Endothelial cell of umbilical vein (primary cell): ENCODE measurements around the gene TACC3. TPM values are rescaled to one million over a fixed set of nuclear protein-coding genes. Genes with fewer than 3 reads are reported as not detected.

Experiments
- BruUV-seq: library from RNA; stranded (reverse); fragments of 400-500 nt; replicated peaks from 2 replicates; lab custom pipeline; 2021; lab: Mats Ljungman, UMichigan
- CTCF ChIA-PET: fragments of 300-600, 350-600 bp; sonication (Branson Sonifier 250); formaldehyde crosslinking; loops from one replicate; lab custom pipeline; 2021; ENCODE audit warnings: antibody characterized with exemption, inconsistent platforms; lab: Charles Lee
- POLR2A ChIA-PET: fragments of 300-600, 350-600 bp; sonication (Branson Sonifier 250); formaldehyde crosslinking; loops from one replicate; lab custom pipeline; 2021; ENCODE audit warnings: antibody characterized with exemption, inconsistent platforms; lab: Charles Lee
- DNase-seq: peaks from one replicate; pipeline ENCODE4 v3.0.0-alpha.2; 2011; ENCODE audit warnings: low read depth, low spot score
- FAIRE-seq: peaks from 2 replicates; lab custom pipeline; 2011; peaks lifted over from hg19 to GRCh38; lab: Jason Lieb, UNC
- H2AFZ ChIP-seq: 2 replicates; pipeline ENCODE4 v1.6.0; 2012; ENCODE audit warnings: low read depth, low read length, control low read depth, inconsistent platforms
- H3K27ac ChIP-seq: 2 replicates; pipeline ENCODE4 v1.5.1; 2011; ENCODE audit warnings: low read depth, mild to moderate bottlenecking, control low read depth, low read length, moderate library complexity; ENCODE audit not compliant: insufficient read depth
- H3K27me3 ChIP-seq, 2 experiments: 2 replicates each; pipeline versions ENCODE4 v1.6.0 to v1.6.1; 2011; ENCODE audit warnings: low read length in 2 of 2, mixed read lengths in 1 of 2; ENCODE audit not compliant: control insufficient read depth in 2 of 2, insufficient read depth in 2 of 2
- H3K36me3 ChIP-seq, 2 experiments: 2 replicates in 1 of 2; 3 replicates in 1 of 2; pipeline ENCODE4 v1.5.1; 2011; ENCODE audit warnings: low read length in 2 of 2, mild to moderate bottlenecking in 1 of 2, moderate library complexity in 1 of 2; ENCODE audit not compliant: control insufficient read depth in 2 of 2, insufficient read depth in 2 of 2; ENCODE audit errors: extremely low read depth in 1 of 2
- H3K4me1 ChIP-seq: 3 replicates; pipeline ENCODE4 v1.5.1; 2011; ENCODE audit warnings: mild to moderate bottlenecking, low read length; ENCODE audit not compliant: control insufficient read depth, insufficient read depth; ENCODE audit errors: extremely low read depth
- H3K4me2 ChIP-seq: 2 replicates; pipeline ENCODE4 v1.6.1; 2011; ENCODE audit warnings: low read length, control low read depth, mixed read lengths; ENCODE audit not compliant: insufficient read depth
- H3K4me3 ChIP-seq, 3 experiments: fragments of 200-600 bp in 1 of 3; sonication (generic), shearing (Covaris generic) in 1 of 3; replicated peaks in 1 of 3; 2 replicates each; pipeline ENCODE4 v1.5.1; 2011 to 2016; ENCODE audit warnings: control low read depth in 3 of 3, low read length in 3 of 3, mild to moderate bottlenecking in 2 of 3, inconsistent platforms in 1 of 3, low read depth in 1 of 3, moderate library complexity in 1 of 3; ENCODE audit not compliant: insufficient read depth in 1 of 3
- H3K79me2 ChIP-seq: 2 replicates; pipeline ENCODE4 v1.6.0; 2012; ENCODE audit warnings: low read length, inconsistent platforms; ENCODE audit not compliant: control insufficient read depth, insufficient read depth
- H3K9ac ChIP-seq: replicated peaks from 2 replicates; pipeline ENCODE3; 2011; ENCODE audit warnings: low read length, control low read depth; ENCODE audit not compliant: insufficient read depth; ENCODE audit errors: extremely low read depth
- H3K9me1 ChIP-seq: replicated peaks from 3 replicates; pipeline ENCODE4 v1.6.0; 2011; ENCODE audit warnings: mild to moderate bottlenecking, low read length; ENCODE audit not compliant: control insufficient read depth, insufficient read depth; ENCODE audit errors: extremely low read depth
- H3K9me3 ChIP-seq: replicated peaks from 2 replicates; pipeline ENCODE4 v1.5.1; 2012; ENCODE audit warnings: low read length, inconsistent platforms; ENCODE audit not compliant: control insufficient read depth, insufficient read depth
- H4K20me1 ChIP-seq: replicated peaks from 2 replicates; pipeline ENCODE3; 2011; ENCODE audit warnings: mild to moderate bottlenecking, low read length; ENCODE audit not compliant: control insufficient read depth, insufficient read depth; ENCODE audit errors: extremely low read depth
- CTCF ChIP-seq, 2 donors: IDR thresholded peaks; 1 replicate in 1 of 2; 2 replicates in 1 of 2; pipeline ENCODE4 v1.5.1; 2011; ENCODE audit warnings: low read length in 2 of 2, mild to moderate bottlenecking in 2 of 2, moderate library complexity in 2 of 2, control low read depth in 1 of 2, inconsistent platforms in 1 of 2, low read depth in 1 of 2; ENCODE audit not compliant: insufficient read depth in 1 of 2; ENCODE audit errors: extremely low read depth in 1 of 2
- EZH2 ChIP-seq: IDR thresholded peaks from 2 replicates; pipeline ENCODE4 v1.6.1; 2012; ENCODE audit warnings: borderline replicate concordance, low read depth, mild to moderate bottlenecking, moderate library complexity, low read length, inconsistent platforms; ENCODE audit not compliant: severe bottlenecking
- FOS ChIP-seq: IDR thresholded peaks from 2 replicates; pipeline ENCODE4 v1.6.1; 2011; ENCODE audit warnings: mild to moderate bottlenecking, low read length, moderate library complexity, borderline replicate concordance; ENCODE audit not compliant: insufficient read depth
- GATA2 ChIP-seq: IDR thresholded peaks from 2 replicates; pipeline ENCODE4 v1.7.0; 2011; ENCODE audit warnings: low read depth, mild to moderate bottlenecking, moderate library complexity, mixed read lengths, low read length; ENCODE audit not compliant: insufficient read length, insufficient read depth
- JUN ChIP-seq: IDR thresholded peaks from 2 replicates; pipeline ENCODE4 v1.6.1; 2011; ENCODE audit warnings: borderline replicate concordance, low read depth; ENCODE audit not compliant: insufficient read length, insufficient read depth
- MAX ChIP-seq: IDR thresholded peaks from 2 replicates; pipeline ENCODE4 v1.6.1; 2011; ENCODE audit not compliant: insufficient read depth, insufficient read length
- MYC ChIP-seq: IDR thresholded peaks from one replicate; pipeline ENCODE4 v1.6.1; 2011; ENCODE audit warnings: mild to moderate bottlenecking, low read depth, low read length
- POLR2A ChIP-seq: IDR thresholded peaks from 2 replicates; pipeline ENCODE4 v1.6.1; 2012; ENCODE audit warnings: low read depth, mild to moderate bottlenecking, control low read depth, low read length
- POLR2AphosphoS5 ChIP-seq: IDR thresholded peaks from 2 replicates; pipeline ENCODE4 v1.6.1; 2012; ENCODE audit warnings: low read depth, mild to moderate bottlenecking, control low read depth, low read length, moderate library complexity; ENCODE audit not compliant: insufficient read depth
- dilution Hi-C: fragments of 300-500 bp; cut with MboI; formaldehyde crosslinking; loops from one replicate; pipeline ENCODE4 v1.15.0; 2019; ENCODE audit warnings: low sequenced_read_pairs; ENCODE audit not compliant: extremely low pct_ligation_motif_present
- intact Hi-C: fragments of 100-400 bp; cut with micrococcal nuclease; formaldehyde crosslinking; loops from one replicate; pipeline ENCODE4 v1.10.0; 2022
- polyA plus RNA-seq, 4 experiments: library from polyadenylated mRNA; depleted of rRNA in 3 of 4; stranded (reverse) in 3 of 4; unstranded in 1 of 4; fragments of >200 nt; gene quantifications; 2 replicates each; pipeline versions ENCODE4 v1.2.1 to v1.2.3, GENCODE V29; 2011 to 2012; ENCODE audit warnings: missing spikeins in 1 of 4
- total RNA-seq: library from RNA; stranded (reverse); gene quantifications from 2 replicates; pipeline ENCODE4 v1.2.3, GENCODE V29; 2021

The TACC3 gene
- total and polyA plus RNA-seq, 2 donors (not counting 3 experiments of a cell fraction or from before 2014, with no cell fraction given), result 54.5 to 135 TPM

GRCh38 chr4:1690698-1691097, 30.6 kb upstream of the TACC3 start:
- intact Hi-C loops (no loop called here), dilution Hi-C loops (no loop called here)
- DNase-seq (no peak), FAIRE-seq (no peak)
- H3K9ac ChIP-seq, result no peak overlapping the region
- BruUV-seq, result no TSS peak
- H3K4me2 ChIP-seq, result no peak overlapping the region
- H3K27me3 ChIP-seq, result no peaks in the 10 kb centered on the region
- no peaks in the 10 kb centered on the region for H3K9me1 ChIP-seq
- peaks cover 7 to 25% of the 10 kb centered on the region in 2 experiments for H3K36me3 ChIP-seq
- CTCF ChIA-PET, result interaction anchor here (9.7 kb wide), 1 partner anchor 34 kb away, joined by 347 read pairs; the partner anchor contains the start of genes TACC3 and TMEM129
- no peak for TF ChIP-seq GATA2
- no peak for TF ChIP-seq JUN
- TF ChIP-seq FOS, result no peak
- TF ChIP-seq CTCF (IDR thresholded peaks at IDR 0.05; ENCODE audit: extremely low read depth in 1 of 2, insufficient read depth in 1 of 2, low read depth in 1 of 2, low read length in 2 of 2), result no peak
- no peak for TF ChIP-seq MAX
- TF ChIP-seq POLR2A, result no peak
- no peak for TF ChIP-seq POLR2AphosphoS5
- no peak for TF ChIP-seq EZH2
- no peak for TF ChIP-seq MYC
- no peaks in the 10 kb centered on the region for H4K20me1 ChIP-seq
- no peak overlapping the region for H3K27ac ChIP-seq
- POLR2A ChIA-PET, result no interaction called here
- no peak overlapping the region for H3K4me3 ChIP-seq
- no peaks in the 10 kb centered on the region for H3K4me1 ChIP-seq
- H3K79me2 ChIP-seq, result no peaks in the 10 kb centered on the region
- no peaks in the 10 kb centered on the region for H3K9me3 ChIP-seq
- H2AFZ ChIP-seq, result no peak overlapping the region
